GM23248 (cell line): ENCODE data around the gene SLC35G6.

Source experiments
- EZH2 ChIP-seq: fragments of 200-600 bp; sonication (generic); IDR thresholded peaks from 2 replicates; pipeline ENCODE4 v1.6.1; 2018; ENCODE audit warnings: antibody characterized with exemption, mild to moderate bottlenecking; ENCODE audit not compliant: insufficient read depth, poor library complexity, severe bottlenecking
- EZH2phosphoT487 ChIP-seq: fragments of 200-600 bp; sonication (generic); IDR thresholded peaks from 2 replicates; pipeline ENCODE4 v1.6.1; 2018; ENCODE audit warnings: antibody characterized with exemption, moderate library complexity, mild to moderate bottlenecking, low read depth; ENCODE audit not compliant: insufficient read depth

DNA sequence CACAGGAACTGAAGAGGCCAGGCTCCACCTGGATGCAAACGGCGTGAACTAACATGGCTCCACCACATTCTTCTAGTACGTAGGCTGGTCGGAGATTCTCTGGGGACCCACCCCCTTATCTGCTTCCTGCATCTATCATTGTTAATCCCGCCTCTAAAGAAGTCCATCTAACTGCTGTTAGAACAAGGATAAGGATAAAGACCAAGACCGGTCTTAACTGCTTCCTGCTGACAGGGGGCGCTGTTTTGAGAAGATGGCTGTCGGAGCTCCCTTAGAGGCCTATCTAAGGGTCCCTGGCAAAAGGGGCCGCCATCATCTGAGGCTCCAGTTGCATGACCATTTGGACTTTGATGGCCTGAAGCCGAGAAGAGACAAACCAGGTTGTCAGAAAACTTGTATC lies 41.8 kb downstream of the SLC35G6 start:
- no peak for TF ChIP-seq EZH2
- no peak for TF ChIP-seq EZH2phosphoT487
